Measurements from ENCODE around the gene NAB2. TPM values are rescaled to one million over a fixed set of nuclear protein-coding genes. Genes with fewer than 3 reads are reported as not detected.

Gene NAB2
- total and polyA plus RNA-seq, 2 donors (not counting 3 experiments of a cell fraction or from before 2014, with no cell fraction given): 14.6 to 15.9 TPM

- H3K9me3 ChIP-seq (replicated peaks; ENCODE audit: control insufficient read depth, insufficient read depth, low read length): no peaks in the 10 kb centered on the region
- POLR2A ChIA-PET: no interaction called here
- no peak overlapping the region for H2AFZ ChIP-seq (ENCODE audit: low read depth, low read length)
- H4K20me1 ChIP-seq (replicated peaks; ENCODE audit: control insufficient read depth, extremely low read depth, insufficient read depth, low read length): no peaks in the 10 kb centered on the region
- no peaks in the 10 kb centered on the region for H3K79me2 ChIP-seq (ENCODE audit: control insufficient read depth, insufficient read depth, low read length)
- CTCF ChIA-PET: interaction anchor here (1.2 to 18.0 kb wide), 3 partner anchors 11 to 54 kb away, joined by 3 to 429 read pairs (median 9); partner anchors contain the start of gene LRP1
- no peak overlapping the region for H3K4me3 ChIP-seq (replicated peaks in 1 of 3; ENCODE audit: insufficient read depth in 1 of 3, low read depth in 1 of 3, low read length in 3 of 3)
- FAIRE-seq: no peak
- no peak overlapping the region for H3K27ac ChIP-seq (ENCODE audit: insufficient read depth, low read depth, low read length)
- H3K36me3 ChIP-seq (ENCODE audit: control insufficient read depth in 2 of 2, extremely low read depth in 1 of 2, insufficient read depth in 2 of 2, low read length in 2 of 2): no peaks in the 10 kb centered on the region
- no peak for DNase-seq (ENCODE audit: low read depth, low spot score)
- peaks cover 4% of the 10 kb centered on the region for H3K4me1 ChIP-seq (ENCODE audit: control insufficient read depth, extremely low read depth, insufficient read depth, low read length)
- H3K4me2 ChIP-seq (ENCODE audit: insufficient read depth, low read length): no peak overlapping the region
- no peaks in the 10 kb centered on the region for H3K9me1 ChIP-seq (replicated peaks; ENCODE audit: control insufficient read depth, extremely low read depth, insufficient read depth, low read length)
- intact Hi-C loops (cut with micrococcal nuclease): no loop called here
- BruUV-seq (replicated peaks): no TSS peak
- H3K9ac ChIP-seq (replicated peaks; ENCODE audit: extremely low read depth, insufficient read depth, low read length): no peak overlapping the region
- dilution Hi-C loops (cut with MboI; ENCODE audit: extremely low pct_ligation_motif_present, low sequenced_read_pairs): no loop called here
- H3K27me3 ChIP-seq (ENCODE audit: control insufficient read depth in 2 of 2, insufficient read depth in 2 of 2, low read length in 2 of 2): peaks cover 3 to 6% of the 10 kb centered on the region in 2 experiments
- TF ChIP-seq EZH2 (IDR thresholded peaks at IDR 0.05; ENCODE audit: borderline replicate concordance, low read depth, low read length, severe bottlenecking) (no peak), POLR2AphosphoS5 (IDR thresholded peaks at IDR 0.05; ENCODE audit: insufficient read depth, low read depth, low read length) (no peak), POLR2A (IDR thresholded peaks at IDR 0.05; ENCODE audit: low read depth, low read length) (no peak), MYC (IDR thresholded peaks at IDR 0.05; ENCODE audit: low read depth, low read length) (no peak), GATA2 (IDR thresholded peaks at IDR 0.05; ENCODE audit: insufficient read depth, insufficient read length, low read depth, low read length) (no peak), MAX (IDR thresholded peaks at IDR 0.05; ENCODE audit: insufficient read depth, insufficient read length) (no peak), CTCF (IDR thresholded peaks at IDR 0.05; ENCODE audit: extremely low read depth in 1 of 2, insufficient read depth in 1 of 2, low read depth in 1 of 2, low read length in 2 of 2) (no peak), FOS (IDR thresholded peaks at IDR 0.05; ENCODE audit: borderline replicate concordance, insufficient read depth, low read length) (no peak)
Measured at GRCh38 chr12:57116580-57117281, 27.8 kb downstream of the NAB2 start.

Measured in endothelial cell of umbilical vein (primary cell).